Activated CD4-positive, alpha-beta memory T cell treated with anti-CD3 and anti-CD28 coated beads, Interleukin-2, amount 10 ng/mL, durations not matched to agents 7 days and 5 days (primary cell): ENCODE results near the gene DGKZ. TPM values are rescaled to one million over a fixed set of nuclear protein-coding genes. Genes with fewer than 3 reads are reported as not detected.
A peak's percentile ranks its signal among the peaks of the same experiment; 100 is the strongest.

Experiments
- CTCF ChIA-PET: fragments of 350-600 bp; sonication (Branson Sonifier 250); formaldehyde crosslinking; loops from one replicate; lab custom pipeline; 2021; ENCODE audit warnings: antibody characterized with exemption, inconsistent platforms; lab: Charles Lee
- POLR2A ChIA-PET: fragments of 350-600 bp; sonication (Branson Sonifier 250); formaldehyde crosslinking; loops from one replicate; lab custom pipeline; 2021; ENCODE audit warnings: antibody characterized with exemption; lab: Charles Lee
- DNase-seq: peaks from one replicate; pipeline ENCODE4 v3.0.0-alpha.2; 2020
- H3K27ac Mint-ChIP-seq: one replicate; pipeline ENCODE4 v1.8.0; 2021; ENCODE audit warnings: mild to moderate bottlenecking, mixed read lengths
- H3K27me3 Mint-ChIP-seq: one replicate; pipeline ENCODE4 v1.8.0; 2021; ENCODE audit warnings: mixed read lengths
- H3K36me3 Mint-ChIP-seq: one replicate; pipeline ENCODE4 v1.8.0; 2021; ENCODE audit warnings: low read depth, mixed read lengths
- H3K4me1 Mint-ChIP-seq: one replicate; pipeline ENCODE4 v1.8.0; 2021; ENCODE audit warnings: mixed read lengths
- H3K4me3 Mint-ChIP-seq: one replicate; pipeline ENCODE4 v1.8.0; 2021; ENCODE audit warnings: mild to moderate bottlenecking, mixed read lengths
- H3K9me3 Mint-ChIP-seq: one replicate; pipeline ENCODE4 v1.8.0; 2021; ENCODE audit warnings: mixed read lengths
- total RNA-seq, 2 experiments: library from RNA; stranded (reverse); gene quantifications; one replicate each; pipeline ENCODE4 v1.2.3, GENCODE V29; 2021

The DGKZ gene
- total RNA-seq, 2 experiments from 2014 or later = 141 to 143 TPM

GRCh38 chr11:46381048-46381818, 34.0 kb downstream of the DGKZ start, which contains the start of gene MDK:
TSS of gene MDK (plus strand) at chr11:46381669. CDS start at chr11:46382058, 389 bp downstream.
- no peak for DNase-seq
- peak within 1 kb of the TSS; percentile 70 for H3K4me3 Mint-ChIP-seq
- ChIA-PET CTCF (no interaction called here), POLR2A (interaction anchor here (0.5 kb wide), 1 partner anchor 12 kb away, joined by 3 read pairs; no protein-coding TSS in a partner anchor)
- H3K27me3 Mint-ChIP-seq = peaks cover 20% of the 10 kb centered on the region
- peaks cover 24% of the 10 kb centered on the region for H3K36me3 Mint-ChIP-seq
- peaks cover 15% of the 10 kb centered on the region for H3K4me1 Mint-ChIP-seq
- H3K27ac Mint-ChIP-seq = peak within 1 kb of the TSS; percentile 60
- H3K9me3 Mint-ChIP-seq = no peaks in the 10 kb centered on the region

DNA sequence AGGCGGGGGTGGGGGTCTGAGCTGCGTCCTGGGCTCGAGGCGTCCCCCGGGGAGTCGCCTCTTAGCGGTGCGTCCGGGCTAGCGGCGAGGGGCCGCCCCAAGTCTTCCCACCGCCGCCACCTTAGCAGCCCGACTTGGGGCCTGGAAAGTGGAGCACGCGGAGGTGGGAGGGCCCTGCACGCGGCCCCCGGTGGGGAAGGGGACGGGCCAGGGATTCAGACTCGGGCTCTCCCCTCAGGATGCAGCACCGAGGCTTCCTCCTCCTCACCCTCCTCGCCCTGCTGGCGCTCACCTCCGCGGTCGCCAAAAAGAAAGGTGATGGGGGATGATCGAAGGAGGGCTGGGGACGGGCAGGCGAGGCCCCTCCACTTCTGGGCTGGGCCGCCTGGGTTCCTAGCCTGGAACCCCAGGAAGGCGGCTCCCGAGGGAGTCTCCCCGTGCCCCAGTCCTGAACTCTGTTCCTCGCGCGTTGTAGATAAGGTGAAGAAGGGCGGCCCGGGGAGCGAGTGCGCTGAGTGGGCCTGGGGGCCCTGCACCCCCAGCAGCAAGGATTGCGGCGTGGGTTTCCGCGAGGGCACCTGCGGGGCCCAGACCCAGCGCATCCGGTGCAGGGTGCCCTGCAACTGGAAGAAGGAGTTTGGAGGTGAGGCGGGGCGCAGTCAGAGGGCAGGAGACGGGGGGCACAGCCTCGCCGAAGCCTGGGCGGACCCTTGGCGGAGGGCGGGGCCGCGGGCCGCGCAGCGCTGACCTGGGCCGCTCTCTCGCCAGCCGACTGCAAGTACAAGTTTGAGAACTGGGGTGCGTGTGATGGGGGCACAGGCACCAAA, 34.8 kb downstream of the DGKZ start:
- ChIA-PET POLR2A (no interaction called here), CTCF (no interaction called here)
- peaks cover 28% of the 10 kb centered on the region for H3K27me3 Mint-ChIP-seq

DNA sequence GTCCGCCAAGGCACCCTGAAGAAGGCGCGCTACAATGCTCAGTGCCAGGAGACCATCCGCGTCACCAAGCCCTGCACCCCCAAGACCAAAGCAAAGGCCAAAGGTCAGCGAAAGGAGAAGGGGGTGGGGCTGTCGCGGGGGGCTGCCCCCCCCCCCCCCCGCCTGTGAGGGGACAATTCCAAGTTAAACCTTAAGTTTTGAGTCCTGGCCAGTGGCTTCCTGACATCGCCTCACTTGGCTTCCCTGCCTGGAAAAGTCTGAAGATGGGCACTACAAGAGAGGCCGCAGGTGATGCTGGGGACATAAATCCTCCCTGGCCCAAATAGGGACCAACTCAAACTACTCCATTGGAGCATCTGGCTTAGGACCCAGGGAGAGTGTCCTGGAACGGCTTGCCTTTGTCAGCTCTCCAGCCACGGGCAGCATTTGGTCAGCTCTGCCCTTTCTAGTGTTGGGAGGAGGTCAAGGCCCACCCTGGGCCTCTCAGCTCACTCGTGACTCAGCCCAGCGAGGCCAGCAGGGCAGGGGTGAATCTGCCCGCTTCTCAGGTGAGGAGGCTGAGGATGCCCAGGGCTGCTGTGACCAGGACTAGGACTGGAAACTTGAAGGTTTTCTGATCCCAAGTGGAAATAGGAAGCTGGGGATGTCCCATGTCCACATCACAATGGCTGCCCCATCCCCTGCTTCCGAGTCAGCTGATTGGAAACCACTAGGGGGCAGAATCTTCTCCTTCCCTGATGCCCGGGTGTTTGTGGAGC, 35.6 kb downstream of the DGKZ start:
- H3K4me1 Mint-ChIP-seq = peaks cover 19% of the 10 kb centered on the region
- H3K9me3 Mint-ChIP-seq = no peaks in the 10 kb centered on the region
- H3K27me3 Mint-ChIP-seq = peaks cover 33% of the 10 kb centered on the region
- no peak for DNase-seq
- H3K4me3 Mint-ChIP-seq = no peak overlapping the region
- CTCF ChIA-PET = interaction anchor here (1.0 kb wide), 1 partner anchor 10 kb away, joined by 3 read pairs; no protein-coding TSS in a partner anchor
- peaks cover 8% of the 10 kb centered on the region for H3K36me3 Mint-ChIP-seq
- POLR2A ChIA-PET = no interaction called here
- H3K27ac Mint-ChIP-seq = no peak overlapping the region

More for the DNA sequence above, 34.8 kb downstream of the DGKZ start:
- Mint-ChIP-seq H3K4me3 (peak overlapping the region; percentile 68), H3K36me3 (peaks cover 16% of the 10 kb centered on the region), H3K4me1 (peaks cover 15% of the 10 kb centered on the region), H3K9me3 (no peaks in the 10 kb centered on the region), H3K27ac (no peak overlapping the region)
- no peak for DNase-seq

- H3K4me3 Mint-ChIP-seq = no peak overlapping the region
- peaks cover 24% of the 10 kb centered on the region for H3K4me1 Mint-ChIP-seq
Measured at GRCh38 chr11:46383404-46383758, 36.1 kb downstream of the DGKZ start.

DNA sequence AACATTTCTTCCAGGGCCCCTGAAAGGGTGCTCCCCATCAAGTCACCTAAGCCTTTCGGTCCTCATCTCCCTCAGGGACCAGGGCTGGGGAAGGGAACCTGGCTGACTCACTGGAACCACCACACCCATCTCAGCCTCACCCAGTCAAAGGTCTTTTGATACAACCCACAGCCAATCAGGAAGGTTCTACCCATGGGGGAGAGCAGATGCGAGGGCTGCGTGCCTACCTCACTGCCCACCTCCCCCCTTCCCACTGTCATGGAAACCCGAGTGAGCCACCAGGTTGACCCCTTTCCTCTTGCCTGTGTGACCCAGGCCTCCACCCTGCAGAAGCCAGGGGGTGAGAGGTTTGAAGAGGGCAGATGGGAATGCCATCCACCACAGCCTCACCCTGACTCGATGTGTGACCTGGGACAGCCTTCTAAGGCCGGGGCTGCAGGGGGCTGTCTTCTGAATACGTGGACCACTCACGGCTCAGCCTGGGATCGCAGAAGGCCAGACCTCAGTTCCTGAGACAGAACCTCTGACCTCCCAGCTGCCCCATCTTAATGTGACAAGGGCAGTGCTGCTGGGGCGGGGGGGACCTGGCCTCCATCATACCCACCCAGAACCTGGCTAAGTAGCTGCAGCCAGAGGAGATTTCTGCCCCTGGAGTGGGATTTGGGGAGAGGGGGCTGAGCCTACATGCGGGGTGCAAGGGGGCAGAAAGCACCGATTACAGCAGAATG, 36.9 kb downstream of the DGKZ start:
- Mint-ChIP-seq H3K27ac (no peak overlapping the region), H3K9me3 (no peaks in the 10 kb centered on the region), H3K4me1 (peaks cover 24% of the 10 kb centered on the region), H3K4me3 (no peak overlapping the region), H3K27me3 (peaks cover 46% of the 10 kb centered on the region), H3K36me3 (peaks cover 2% of the 10 kb centered on the region)
- POLR2A ChIA-PET = no interaction called here
- no peak for DNase-seq
- CTCF ChIA-PET = interaction anchor here (1.0 kb wide), 1 partner anchor 9 kb away, joined by 3 read pairs; no protein-coding TSS in a partner anchor

More at GRCh38 chr11:46383404-46383758, 36.1 kb downstream of the DGKZ start:
- ChIA-PET CTCF (interaction anchor here (1.0 kb wide), 1 partner anchor 9 kb away, joined by 3 read pairs; no protein-coding TSS in a partner anchor), POLR2A (no interaction called here)
- Mint-ChIP-seq H3K27me3 (peaks cover 39% of the 10 kb centered on the region), H3K36me3 (peaks cover 5% of the 10 kb centered on the region), H3K27ac (no peak overlapping the region), H3K9me3 (no peaks in the 10 kb centered on the region)
- DNase-seq = no peak

DNA sequence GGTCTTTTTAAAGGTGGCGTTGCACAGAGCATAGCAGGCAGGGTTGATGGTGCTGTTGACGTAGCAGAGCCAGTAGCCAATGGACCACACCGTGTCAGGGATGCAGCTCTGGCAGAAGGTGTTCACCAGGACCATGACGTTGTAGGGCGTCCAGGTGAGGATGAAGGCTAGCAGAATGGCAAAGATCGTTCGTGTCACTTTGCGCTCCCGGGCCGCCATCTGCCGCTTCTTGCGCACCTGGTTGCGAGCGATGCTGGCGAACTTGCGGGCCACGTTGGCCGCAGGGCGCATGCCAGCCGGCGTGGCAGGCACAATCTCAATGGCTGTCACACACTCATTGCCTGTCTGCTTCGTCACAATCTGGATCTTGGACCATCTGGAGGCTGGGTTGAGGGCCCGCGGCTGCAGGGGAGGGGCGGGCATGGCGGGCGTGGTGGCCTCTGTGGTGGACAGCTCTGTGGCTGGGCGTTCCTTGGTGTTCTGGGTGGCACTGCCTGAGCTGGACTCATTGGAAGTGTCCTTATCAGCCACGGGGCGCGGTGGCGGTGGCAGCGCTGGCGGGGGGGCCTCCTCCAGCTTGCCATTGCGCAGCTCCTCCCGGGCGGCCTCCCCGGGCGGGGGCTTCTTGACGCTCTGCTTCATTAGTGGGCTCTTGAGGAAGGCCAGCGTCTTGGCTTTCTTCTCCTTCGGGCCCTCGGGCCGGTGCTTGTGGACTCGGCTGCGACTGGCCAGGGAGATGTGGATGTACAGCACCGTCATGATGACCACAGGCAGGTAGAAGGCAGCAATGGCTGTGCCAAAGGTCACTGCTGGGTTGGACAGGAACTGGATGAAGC, 38.1 kb downstream of the DGKZ start:
- Mint-ChIP-seq H3K9me3 (no peaks in the 10 kb centered on the region), H3K27me3 (peaks cover 58% of the 10 kb centered on the region), H3K4me3 (no peak overlapping the region), H3K4me1 (peaks cover 30% of the 10 kb centered on the region), H3K27ac (no peak overlapping the region), H3K36me3 (no peaks in the 10 kb centered on the region)
- ChIA-PET POLR2A (no interaction called here), CTCF (no interaction called here)
- DNase-seq = no peak

DNA sequence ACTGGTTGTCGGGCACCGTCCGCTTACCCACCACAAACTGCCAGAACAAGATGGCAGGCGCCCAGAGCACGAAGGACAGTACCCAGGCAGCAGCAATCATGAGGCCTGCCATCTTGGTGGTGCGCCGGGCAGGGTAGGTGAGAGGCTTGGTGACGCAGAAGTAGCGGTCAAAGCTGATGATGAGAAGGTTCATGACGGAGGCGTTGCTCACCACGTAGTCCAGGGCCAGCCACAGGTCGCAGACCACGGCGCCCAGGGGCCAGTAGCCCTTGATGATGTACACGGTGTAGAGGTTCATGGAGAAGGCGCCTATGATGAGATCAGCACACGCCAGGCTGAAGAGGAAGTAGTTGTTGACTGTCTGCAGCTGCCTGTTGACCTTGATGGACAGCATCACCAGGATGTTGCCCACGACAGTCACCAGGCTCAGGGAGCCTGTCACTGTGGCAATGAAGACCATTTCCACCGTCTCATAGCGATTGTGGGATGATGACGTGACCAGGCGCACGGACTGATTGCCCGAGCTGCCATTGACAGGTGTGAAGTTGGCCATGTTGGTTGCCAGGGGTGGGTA, 38.8 kb downstream of the DGKZ start:
- H3K9me3 Mint-ChIP-seq = no peaks in the 10 kb centered on the region
- DNase-seq = no peak
- peaks cover 64% of the 10 kb centered on the region for H3K27me3 Mint-ChIP-seq
- no peak overlapping the region for H3K27ac Mint-ChIP-seq
- CTCF ChIA-PET = no interaction called here
- peaks cover 33% of the 10 kb centered on the region for H3K4me1 Mint-ChIP-seq
- no peaks in the 10 kb centered on the region for H3K36me3 Mint-ChIP-seq
- H3K4me3 Mint-ChIP-seq = no peak overlapping the region
- POLR2A ChIA-PET = no interaction called here

GRCh38 chr11:46386674-46387073, 39.4 kb downstream of the DGKZ start:
- no peak for DNase-seq
- Mint-ChIP-seq H3K4me3 (no peak overlapping the region), H3K27me3 (peaks cover 64% of the 10 kb centered on the region), H3K9me3 (no peaks in the 10 kb centered on the region), H3K4me1 (peaks cover 33% of the 10 kb centered on the region), H3K27ac (no peak overlapping the region), H3K36me3 (no peaks in the 10 kb centered on the region)
- ChIA-PET POLR2A (interaction anchor here (0.7 kb wide), 1 partner anchor 188 kb away, joined by 3 read pairs; no protein-coding TSS in a partner anchor), CTCF (interaction anchor here (1.2 to 2.2 kb wide), 2 partner anchors 143 to 232 kb away, joined by 4 to 8 read pairs; no protein-coding TSS in a partner anchor)

DNA sequence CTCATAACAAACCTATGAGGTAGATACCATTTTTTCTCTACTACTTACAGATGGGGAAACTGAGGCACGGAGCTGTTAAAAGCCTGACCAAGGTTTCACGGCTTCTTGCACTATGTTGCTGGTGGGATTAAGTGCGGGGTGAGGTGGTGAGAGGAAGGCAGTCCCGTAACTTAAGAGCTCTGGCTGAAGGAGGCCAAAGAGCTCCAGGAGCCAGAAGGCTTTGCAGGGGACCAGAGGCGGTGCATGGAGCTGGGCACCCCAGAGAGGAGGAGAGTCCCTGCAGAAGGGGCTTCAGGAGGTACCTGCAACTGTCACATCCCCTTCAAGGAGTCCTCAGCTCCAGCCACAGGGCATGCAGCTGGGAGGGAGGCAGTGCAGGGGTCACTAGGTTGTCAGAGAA, 40.2 kb downstream of the DGKZ start:
- no peaks in the 10 kb centered on the region for H3K9me3 Mint-ChIP-seq
- peaks cover 29% of the 10 kb centered on the region for H3K4me1 Mint-ChIP-seq
- no peak overlapping the region for H3K27ac Mint-ChIP-seq
- no peaks in the 10 kb centered on the region for H3K36me3 Mint-ChIP-seq
- ChIA-PET CTCF (interaction anchor here (0.8 to 2.2 kb wide), 7 partner anchors 19 to 232 kb away, joined by 3 to 8 read pairs (median 4); partner anchors contain the start of genes ATG13 and HARBI1), POLR2A (interaction anchor here (0.7 to 1.4 kb wide), 5 partner anchors 21 to 230 kb away, joined by 3 to 5 read pairs (median 3); partner anchors contain the start of genes ATG13 and HARBI1)
- no peak overlapping the region for H3K4me3 Mint-ChIP-seq
- DNase-seq = no peak
- peaks cover 60% of the 10 kb centered on the region for H3K27me3 Mint-ChIP-seq

GRCh38 chr11:46387919-46388618, 40.8 kb downstream of the DGKZ start:
- Mint-ChIP-seq H3K27me3 (peaks cover 65% of the 10 kb centered on the region), H3K4me3 (no peak overlapping the region), H3K9me3 (no peaks in the 10 kb centered on the region), H3K4me1 (peaks cover 35% of the 10 kb centered on the region), H3K36me3 (no peaks in the 10 kb centered on the region), H3K27ac (no peak overlapping the region)
- CTCF ChIA-PET = interaction anchor here (0.7 to 2.2 kb wide), 17 partner anchors 10 to 283 kb away, joined by 3 to 13 read pairs (median 4); partner anchors contain the start of genes ATG13 and HARBI1
- POLR2A ChIA-PET = interaction anchor here (0.8 to 1.4 kb wide), 6 partner anchors 22 to 229 kb away, joined by 3 to 5 read pairs (median 3); partner anchors contain the start of genes ATG13 and HARBI1
- DNase-seq = peak; percentile 31
